Progenitor cell of endocrine pancreas (in vitro differentiated cells): Measurements from ENCODE around the gene NUP93. TPM values are rescaled to one million over a fixed set of nuclear protein-coding genes. Genes with fewer than 3 reads are reported as not detected.

Experiments used
- DNase-seq: peaks from one replicate; pipeline ENCODE4 v3.0.0; 2021; ENCODE audit warnings: low spot score; ENCODE audit not compliant: unreplicated experiment
- H3K27ac Mint-ChIP-seq: 2 replicates; pipeline ENCODE4 v1.8.0; 2021; ENCODE audit warnings: mild to moderate bottlenecking, moderate library complexity, mixed read lengths
- H3K27me3 Mint-ChIP-seq: 2 replicates; pipeline ENCODE4 v1.8.0; 2021; ENCODE audit warnings: mixed read lengths
- H3K36me3 Mint-ChIP-seq: 2 replicates; pipeline ENCODE4 v1.8.0; 2022; ENCODE audit warnings: mixed read lengths; ENCODE audit not compliant: insufficient read depth
- H3K4me1 Mint-ChIP-seq: 2 replicates; pipeline ENCODE4 v1.8.0; 2021; ENCODE audit warnings: low read depth, mixed read lengths
- H3K4me3 Mint-ChIP-seq: 2 replicates; pipeline ENCODE4 v1.8.0; 2021; ENCODE audit warnings: low read depth, mild to moderate bottlenecking, moderate library complexity, mixed read lengths
- H3K9me3 Mint-ChIP-seq: 2 replicates; pipeline ENCODE4 v1.8.0; 2021; ENCODE audit warnings: low read depth, mixed read lengths
- CTCF ChIP-seq: fragments of 200-600 bp; sonication (generic); IDR thresholded peaks from one replicate; pipeline ENCODE4 v1.5.0; 2021; ENCODE audit warnings: antibody characterized with exemption, mild to moderate bottlenecking; ENCODE audit not compliant: unreplicated experiment
- total RNA-seq: library from RNA; stranded (reverse); gene quantifications from 2 replicates; pipeline ENCODE4 v1.2.1, GENCODE V29; 2021

NUP93 gene
- total RNA-seq, 1 donor from 2014 or later, result 74.4 TPM

GRCh38 chr16:56814537-56815432 lies 84.9 kb downstream of the NUP93 start:
- no peaks in the 10 kb centered on the region for H3K27me3 Mint-ChIP-seq
- H3K4me3 Mint-ChIP-seq, result no peak overlapping the region
- DNase-seq, result no peak
- no peak overlapping the region for H3K27ac Mint-ChIP-seq
- TF ChIP-seq CTCF, result no peak
- H3K9me3 Mint-ChIP-seq, result peaks cover 3% of the 10 kb centered on the region
- peaks cover 11% of the 10 kb centered on the region for H3K36me3 Mint-ChIP-seq
- peaks cover 7% of the 10 kb centered on the region for H3K4me1 Mint-ChIP-seq

GRCh38 chr16:56815721-56816120 lies 85.8 kb downstream of the NUP93 start:
- H3K4me3 Mint-ChIP-seq, result no peak overlapping the region
- peaks cover 7% of the 10 kb centered on the region for H3K4me1 Mint-ChIP-seq
- H3K27me3 Mint-ChIP-seq, result no peaks in the 10 kb centered on the region
- peaks cover 3% of the 10 kb centered on the region for H3K9me3 Mint-ChIP-seq
- no peak for DNase-seq
- peaks cover 10% of the 10 kb centered on the region for H3K36me3 Mint-ChIP-seq
- no peak overlapping the region for H3K27ac Mint-ChIP-seq
- no peak for TF ChIP-seq CTCF

GRCh38 chr16:56817056-56817455 lies 87.1 kb downstream of the NUP93 start:
- DNase-seq, result no peak
- Mint-ChIP-seq H3K36me3 (peaks cover 18% of the 10 kb centered on the region), H3K9me3 (peaks cover 3% of the 10 kb centered on the region), H3K4me3 (no peak overlapping the region), H3K4me1 (peaks cover 7% of the 10 kb centered on the region), H3K27ac (no peak overlapping the region), H3K27me3 (no peaks in the 10 kb centered on the region)
- no peak for TF ChIP-seq CTCF

GRCh38 chr16:56817938-56818337 lies 88.0 kb downstream of the NUP93 start:
- peaks cover 18% of the 10 kb centered on the region for H3K36me3 Mint-ChIP-seq
- peaks cover 3% of the 10 kb centered on the region for H3K9me3 Mint-ChIP-seq
- H3K4me3 Mint-ChIP-seq, result no peak overlapping the region

More at GRCh38 chr16:56817938-56818337, 88.0 kb downstream of the NUP93 start:
- Mint-ChIP-seq H3K4me1 (peaks cover 7% of the 10 kb centered on the region), H3K27me3 (no peaks in the 10 kb centered on the region), H3K27ac (no peak overlapping the region)
- no peak for DNase-seq
- no peak for TF ChIP-seq CTCF
